ENCODE measurements around the gene COL2A1. TPM values are rescaled to one million over a fixed set of nuclear protein-coding genes. Genes with fewer than 3 reads are reported as not detected.

Gene COL2A1
- total RNA-seq, 2 experiments from 2014 or later, result not detected

- ChIA-PET POLR2A (no interaction called here), CTCF (no interaction called here)
These were observed 27.1 kb upstream of the COL2A1 start for GRCh38 chr12:48031135-48031960.

GRCh38 chr12:48030173-48030650 is 25.9 kb upstream of the COL2A1 start:
- POLR2A ChIA-PET, result no interaction called here
- CTCF ChIA-PET, result no interaction called here

- ChIA-PET POLR2A (no interaction called here), CTCF (no interaction called here)
These were observed 25.4 kb upstream of the COL2A1 start for GRCh38 chr12:48029491-48030172.

GRCh38 chr12:48028541-48029431 is 24.5 kb upstream of the COL2A1 start:
- CTCF ChIA-PET, result no interaction called here
- POLR2A ChIA-PET, result no interaction called here

GRCh38 chr12:48027183-48028002 is 23.1 kb upstream of the COL2A1 start:
- CTCF ChIA-PET, result no interaction called here
- POLR2A ChIA-PET, result no interaction called here

GRCh38 chr12:48026060-48026827 is 22.0 kb upstream of the COL2A1 start:
- ChIA-PET POLR2A (no interaction called here), CTCF (no interaction called here)

- POLR2A ChIA-PET, result no interaction called here
- CTCF ChIA-PET, result no interaction called here
These were observed 21.0 kb upstream of the COL2A1 start for GRCh38 chr12:48025281-48025680.

GRCh38 chr12:48024735-48025134 is 20.5 kb upstream of the COL2A1 start:
- CTCF ChIA-PET, result no interaction called here
- POLR2A ChIA-PET, result no interaction called here

GRCh38 chr12:48023386-48023785 is 19.1 kb upstream of the COL2A1 start:
- ChIA-PET CTCF (no interaction called here), POLR2A (no interaction called here)

GRCh38 chr12:48022676-48023385 is 18.6 kb upstream of the COL2A1 start:
- ChIA-PET POLR2A (no interaction called here), CTCF (no interaction called here)

- POLR2A ChIA-PET, result no interaction called here
- CTCF ChIA-PET, result interaction anchor here (1.2 kb wide), 1 partner anchor 66 kb away, joined by 3 read pairs; no protein-coding TSS in a partner anchor
These were observed 17.9 kb upstream of the COL2A1 start for GRCh38 chr12:48022180-48022521.

- POLR2A ChIA-PET, result no interaction called here
- CTCF ChIA-PET, result interaction anchor here (0.8 to 1.2 kb wide), 2 partner anchors 31 to 67 kb away, joined by 3 read pairs; no protein-coding TSS in a partner anchor
These were observed 17.4 kb upstream of the COL2A1 start for GRCh38 chr12:48021485-48022179.

GRCh38 chr12:48019639-48020265 is 15.5 kb upstream of the COL2A1 start:
- ChIA-PET POLR2A (no interaction called here), CTCF (no interaction called here)

GRCh38 chr12:48018618-48018995 is 14.3 kb upstream of the COL2A1 start:
- ChIA-PET POLR2A (interaction anchor here (0.6 kb wide), 1 partner anchor 25 kb away, joined by 3 read pairs; no protein-coding TSS in a partner anchor), CTCF (no interaction called here)

GRCh38 chr12:48017921-48018617 is 13.8 kb upstream of the COL2A1 start:
- POLR2A ChIA-PET, result interaction anchor here (0.6 kb wide), 1 partner anchor 26 kb away, joined by 3 read pairs; no protein-coding TSS in a partner anchor
- CTCF ChIA-PET, result no interaction called here

GRCh38 chr12:48017496-48017895 is 13.2 kb upstream of the COL2A1 start:
- POLR2A ChIA-PET, result no interaction called here

More at GRCh38 chr12:48017496-48017895, 13.2 kb upstream of the COL2A1 start:
- CTCF ChIA-PET, result no interaction called here
